ENCODE measurements around the gene HSD11B2. TPM values are rescaled to one million over a fixed set of nuclear protein-coding genes. Genes with fewer than 3 reads are reported as not detected.

The HSD11B2 gene
- total and polyA plus RNA-seq, 2 of the 8 experiments (the other 6 are each of a cell fraction or from before 2014, with no cell fraction given): 28.7 to 32.9 TPM

DNA sequence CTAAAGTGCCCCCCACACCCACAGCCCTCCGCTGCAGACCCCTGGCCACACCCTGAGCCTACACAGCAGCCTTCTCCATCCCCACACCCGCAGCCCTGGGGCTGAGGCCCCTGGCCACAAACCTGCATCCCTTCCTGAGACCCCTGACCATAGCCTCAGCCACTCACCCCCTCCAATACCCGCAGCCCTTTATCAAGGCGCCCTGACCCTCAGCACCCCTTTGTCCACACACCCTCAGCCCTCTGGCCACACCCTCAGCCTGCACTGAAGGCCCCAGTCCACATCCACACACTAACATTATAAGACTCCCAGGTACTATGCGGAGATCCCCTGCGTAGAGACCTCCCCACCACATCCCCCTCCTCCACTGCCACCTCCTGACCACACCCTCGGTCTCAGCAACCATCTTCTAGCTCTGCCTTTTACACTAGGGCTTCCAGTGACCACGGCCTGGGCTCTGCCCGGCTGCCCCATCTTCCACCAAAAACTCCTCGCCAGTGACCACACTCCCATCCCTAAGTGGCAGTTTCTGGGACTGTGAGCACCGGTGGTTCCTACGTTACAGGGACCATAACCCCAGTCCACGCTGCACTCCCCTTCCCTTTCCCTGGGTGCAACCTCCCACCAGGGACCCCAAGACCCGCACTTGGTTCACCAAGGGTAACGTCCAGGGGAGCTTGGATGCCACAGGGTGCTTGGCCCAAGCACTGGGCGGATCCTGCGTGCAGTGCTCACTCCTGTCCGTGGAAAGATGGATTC is 38.4 kb upstream of the HSD11B2 start:
- H3K27me3 ChIP-seq (replicated peaks in 1 of 4; ENCODE audit: control insufficient read depth in 3 of 4, extremely low read depth in 1 of 4, insufficient read depth in 3 of 4, low read length in 3 of 4): peaks cover 24 to 48% (median 41%) of the 10 kb centered on the region in 4 experiments
- peak overlapping the region; percentile 56 to 86 for H3K4me2 ChIP-seq (ENCODE audit: insufficient read depth in 1 of 2, low read depth in 2 of 2, low read length in 2 of 2)
- no peak for DNase-seq (ENCODE audit: low read depth in 1 of 2, low spot score in 2 of 2)
- 82% methylated on average over 18 of the region's 18 CpGs; no CpG with 5 or more reads in 1 of the 2 experiments for WGBS, 2 experiments (ENCODE audit: extremely low coverage in 1 of 2, insufficient coverage in 1 of 2, insufficient read length in 1 of 2, insufficient replicate concordance in 2 of 2, low coverage in 1 of 2, low lambda C conversion rate in 2 of 2, missing lambda C conversion rate in 1 of 2)
- H3K23ac ChIP-seq (ENCODE audit: insufficient read length): no peak overlapping the region
- no peak overlapping the region for H3K4ac ChIP-seq (replicated peaks; ENCODE audit: insufficient read length, low read depth, low read length)
- no peaks in the 10 kb centered on the region for H3K36me3 ChIP-seq (ENCODE audit: control insufficient read depth in 2 of 4, insufficient read depth in 4 of 4, low read length in 3 of 4)
- no peak overlapping the region for H3K56ac ChIP-seq (replicated peaks; ENCODE audit: insufficient read length, low read depth, low read length)
- FAIRE-seq: no peak
- H2BK20ac ChIP-seq (ENCODE audit: low read length): 0 out of 2 replicates have a peak overlapping the region, but pooled peaks have one; percentile 80
- peak overlapping the region; percentile 81; the same call in 1 of the 2 replicates for H4K8ac ChIP-seq (ENCODE audit: extremely low read depth, insufficient read depth, low read length)
- TF ChIP-seq, protein P1, sequence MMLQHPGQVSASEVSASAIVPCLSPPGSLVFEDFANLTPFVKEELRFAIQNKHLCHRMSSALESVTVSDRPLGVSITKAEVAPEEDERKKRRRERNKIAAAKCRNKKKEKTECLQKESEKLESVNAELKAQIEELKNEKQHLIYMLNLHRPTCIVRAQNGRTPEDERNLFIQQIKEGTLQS (IDR thresholded peaks at IDR 0.05; ENCODE audit: insufficient read depth, low read depth, low read length): no peak
- no peak for TF ChIP-seq HDAC6 (IDR thresholded peaks at IDR 0.05; ENCODE audit: low read depth, low read length)
- TF ChIP-seq TBP (IDR thresholded peaks at IDR 0.05; ENCODE audit: low read depth, low read length): no peak
- no peak for TF ChIP-seq ASH2L (IDR thresholded peaks at IDR 0.05; ENCODE audit: low read length)
- no peak for TF ChIP-seq YY1 (IDR thresholded peaks at IDR 0.05; ENCODE audit: low read depth, low read length)
- no peak for TF ChIP-seq CTBP2 (IDR thresholded peaks at IDR 0.05; ENCODE audit: borderline replicate concordance, insufficient read depth, insufficient read length, low read length)
- no peak for TF ChIP-seq TAF7 (optimal IDR thresholded peaks at IDR 0.05; ENCODE audit: borderline replicate concordance, low read depth, low read length)
- no peak for TF ChIP-seq SIN3A (conservative IDR thresholded peaks at IDR 0.05 in 1 of 2, IDR thresholded peaks at IDR 0.05 in 1 of 2; ENCODE audit: low read depth in 1 of 2, low read length in 2 of 2)
- H2BK120ac ChIP-seq (replicated peaks; ENCODE audit: low read depth, low read length): no peak overlapping the region
- H2BK5ac ChIP-seq (ENCODE audit: low read depth, low read length): no peak overlapping the region
- H4K20me1 ChIP-seq (replicated peaks in 1 of 2; ENCODE audit: control insufficient read depth in 1 of 2, insufficient read depth in 2 of 2, low read length in 2 of 2): peaks cover 6 to 9% of the 10 kb centered on the region in 2 experiments
- H3K4me3 ChIP-seq (ENCODE audit: extremely low read depth in 1 of 4, insufficient read depth in 2 of 4, low read depth in 3 of 4, low read length in 4 of 4): peak overlapping the region in 3 of 4 experiments; percentile 36 to 58 (median 42); a peak in 4 of 8 replicates
- POLR2A ChIA-PET (ENCODE audit: partially characterized antibody): interaction anchor here (1.0 to 1.7 kb wide), 4 partner anchors 9 to 39 kb away, joined by 3 to 12 read pairs (median 4); partner anchors contain the start of gene HSD11B2
- H4K5ac ChIP-seq (ENCODE audit: insufficient read length, low read depth, low read length): no peak overlapping the region
- no peak overlapping the region for H2AFZ ChIP-seq (ENCODE audit: low read length)
- H3K79me1 ChIP-seq (ENCODE audit: low read depth, low read length): no peaks in the 10 kb centered on the region
- no peak overlapping the region for H3K9ac ChIP-seq (replicated peaks in 1 of 4; ENCODE audit: extremely low read depth in 1 of 4, low read depth in 3 of 4, low read length in 3 of 4)
- no peaks in the 10 kb centered on the region for H3K9me3 ChIP-seq (ENCODE audit: insufficient read depth in 2 of 2, low read depth in 1 of 2, low read length in 1 of 2)
- H3K18ac ChIP-seq (ENCODE audit: extremely low read depth, low read length): no peak overlapping the region
- H3K4me1 ChIP-seq (replicated peaks in 1 of 4; ENCODE audit: control insufficient read depth in 3 of 4, insufficient read depth in 4 of 4, low read length in 3 of 4): peaks cover 0 to 32% (median 25%) of the 10 kb centered on the region in 4 experiments; a peak in 6 of 7 replicates
- no peak overlapping the region for H4K91ac ChIP-seq (replicated peaks; ENCODE audit: insufficient read length, low read length)
- H3K79me2 ChIP-seq (ENCODE audit: control insufficient read depth in 1 of 2, insufficient read depth in 2 of 2, low read length in 2 of 2): no peaks in the 10 kb centered on the region
- no peaks in the 10 kb centered on the region; the same call in 1 of the 2 replicates for H3K23me2 ChIP-seq (ENCODE audit: low read depth, low read length)
- H3K14ac ChIP-seq (ENCODE audit: insufficient read length): no peak overlapping the region
- H2AK5ac ChIP-seq (ENCODE audit: low read depth, low read length): no peak overlapping the region
- CTCF ChIA-PET (ENCODE audit: partially characterized antibody): interaction anchor here (0.6 to 32.4 kb wide), 26 partner anchors 10 to 562 kb away, joined by 3 to 476 read pairs (median 5); partner anchors contain the start of genes CES3, KCTD19, LRRC36 and NAE1
- H3K27ac ChIP-seq (ENCODE audit: low read depth, low read length): no peak overlapping the region
- H2BK12ac ChIP-seq (ENCODE audit: low read depth, low read length): peak overlapping the region; percentile 84; the same call in 1 of the 2 replicates
- peak overlapping the region; percentile 72; the same call in 1 of the 2 replicates for H2BK15ac ChIP-seq (ENCODE audit: low read length)
